Activated CD4-positive, alpha-beta T cell treated with anti-CD3 and anti-CD28 coated beads, Interleukin-2, amount 10 ng/mL, durations not matched to agents 7 days and 5 days (primary cell): ENCODE data around the gene PTPRN2. TPM values are rescaled to one million over a fixed set of nuclear protein-coding genes. Genes with fewer than 3 reads are reported as not detected.
A peak's percentile ranks its signal among the peaks of the same experiment; 100 is the strongest.

Source experiments
- CTCF ChIA-PET: fragments of 350-600 bp; sonication (Branson Sonifier 250); formaldehyde crosslinking; loops from one replicate; lab custom pipeline; 2021; ENCODE audit warnings: antibody characterized with exemption; lab: Charles Lee
- POLR2A ChIA-PET: fragments of 350-600 bp; sonication (Branson Sonifier 250); formaldehyde crosslinking; loops from one replicate; lab custom pipeline; 2021; ENCODE audit warnings: antibody characterized with exemption; lab: Charles Lee
- DNase-seq: peaks from one replicate; pipeline ENCODE4 v3.0.0-alpha.2; 2020
- H3K27ac Mint-ChIP-seq: one replicate; pipeline ENCODE4 v1.8.0; 2021; ENCODE audit warnings: mild to moderate bottlenecking, moderate library complexity, mixed read lengths
- H3K27me3 Mint-ChIP-seq: one replicate; pipeline ENCODE4 v1.8.0; 2021; ENCODE audit warnings: mixed read lengths
- H3K36me3 Mint-ChIP-seq: one replicate; pipeline ENCODE4 v1.8.0; 2021; ENCODE audit warnings: low read depth, mixed read lengths
- H3K4me1 Mint-ChIP-seq: one replicate; pipeline ENCODE4 v1.8.0; 2021; ENCODE audit warnings: mixed read lengths
- H3K4me3 Mint-ChIP-seq: one replicate; pipeline ENCODE4 v1.8.0; 2021; ENCODE audit warnings: mild to moderate bottlenecking, moderate library complexity, mixed read lengths
- H3K9me3 Mint-ChIP-seq: one replicate; pipeline ENCODE4 v1.8.0; 2021; ENCODE audit warnings: mixed read lengths
- total RNA-seq, 2 experiments: library from RNA; stranded (reverse); gene quantifications; one replicate each; pipeline ENCODE4 v1.2.3, GENCODE V29; 2021

PTPRN2 gene
- total RNA-seq, 2 experiments from 2014 or later = 2.6 to 2.7 TPM

DNA sequence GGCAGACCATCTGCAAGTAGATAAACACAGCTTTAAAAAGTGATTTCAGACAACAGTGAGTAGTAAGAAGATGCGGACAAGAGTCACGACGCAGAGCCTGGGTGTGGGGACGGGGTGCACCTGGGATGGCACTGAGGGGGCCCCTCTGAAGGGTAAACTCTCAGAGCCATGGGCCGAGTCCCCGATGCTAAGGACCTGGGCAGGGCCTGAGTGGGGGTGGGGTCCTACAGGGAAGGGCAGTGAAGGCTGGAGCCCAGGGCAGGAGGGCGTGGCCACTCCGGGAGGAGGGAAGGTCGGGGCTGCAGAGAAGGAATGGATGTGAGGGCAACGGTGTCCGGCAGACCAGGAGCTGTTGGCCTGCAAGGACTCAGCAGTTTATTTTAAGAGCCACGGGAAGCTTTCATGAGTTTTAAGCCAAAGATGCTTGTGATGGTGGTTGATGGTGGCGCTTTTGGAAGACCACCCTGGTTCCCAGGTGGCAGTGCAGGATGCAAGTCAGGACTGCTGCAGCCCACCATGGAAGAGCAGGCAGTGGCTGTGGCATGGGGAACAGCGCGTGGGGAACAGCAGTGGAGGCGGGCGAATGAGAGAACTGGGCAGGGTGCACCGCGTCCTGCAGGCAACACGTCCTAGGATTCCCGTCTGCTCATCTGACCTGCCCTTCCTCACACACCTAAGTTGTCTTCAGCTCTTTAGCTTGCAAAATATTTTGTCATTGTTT lies 954.0 kb downstream of the PTPRN2 start:
- H3K4me1 Mint-ChIP-seq = peaks cover 4% of the 10 kb centered on the region
- POLR2A ChIA-PET = no interaction called here
- H3K27me3 Mint-ChIP-seq = peaks cover 41% of the 10 kb centered on the region
- CTCF ChIA-PET = interaction anchor here (0.8 to 1.0 kb wide), 2 partner anchors 10 to 21 kb away, joined by 3 read pairs; no protein-coding TSS in a partner anchor
- no peak for DNase-seq
- H3K27ac Mint-ChIP-seq = no peak overlapping the region
- no peak overlapping the region for H3K4me3 Mint-ChIP-seq
- H3K9me3 Mint-ChIP-seq = no peaks in the 10 kb centered on the region
- H3K36me3 Mint-ChIP-seq = no peaks in the 10 kb centered on the region

DNA sequence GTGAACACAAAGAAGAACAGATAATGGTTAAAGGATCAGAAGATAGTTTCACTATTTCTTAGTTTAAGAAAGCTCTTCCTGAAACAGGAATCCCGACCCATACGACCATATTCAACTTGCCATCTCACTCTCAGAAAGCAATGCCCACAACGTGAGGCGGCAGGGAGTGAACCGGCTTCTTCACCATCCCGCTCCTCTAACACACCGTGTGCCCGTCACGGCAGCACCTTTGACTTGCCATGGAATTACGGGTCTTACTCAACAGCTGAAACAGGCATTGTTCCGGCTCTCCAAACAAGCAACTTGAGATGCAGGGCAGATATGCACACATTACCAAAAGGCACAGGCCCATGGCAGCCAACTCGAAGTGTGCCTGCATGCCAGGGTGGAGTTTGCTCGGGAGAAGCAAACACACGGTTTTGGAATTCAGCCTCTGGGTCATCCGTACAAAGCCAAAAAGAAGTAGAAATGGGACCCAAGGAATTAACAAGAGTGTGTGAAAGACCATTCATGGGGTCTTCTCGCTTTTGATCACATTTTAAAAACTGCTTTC lies 957.2 kb downstream of the PTPRN2 start:
- Mint-ChIP-seq H3K4me3 (no peak overlapping the region), H3K36me3 (peaks cover 1% of the 10 kb centered on the region), H3K4me1 (peaks cover 36% of the 10 kb centered on the region), H3K9me3 (peaks cover 1% of the 10 kb centered on the region), H3K27ac (no peak overlapping the region), H3K27me3 (peaks cover 27% of the 10 kb centered on the region)
- ChIA-PET CTCF (no interaction called here), POLR2A (no interaction called here)
- DNase-seq = no peak

DNA sequence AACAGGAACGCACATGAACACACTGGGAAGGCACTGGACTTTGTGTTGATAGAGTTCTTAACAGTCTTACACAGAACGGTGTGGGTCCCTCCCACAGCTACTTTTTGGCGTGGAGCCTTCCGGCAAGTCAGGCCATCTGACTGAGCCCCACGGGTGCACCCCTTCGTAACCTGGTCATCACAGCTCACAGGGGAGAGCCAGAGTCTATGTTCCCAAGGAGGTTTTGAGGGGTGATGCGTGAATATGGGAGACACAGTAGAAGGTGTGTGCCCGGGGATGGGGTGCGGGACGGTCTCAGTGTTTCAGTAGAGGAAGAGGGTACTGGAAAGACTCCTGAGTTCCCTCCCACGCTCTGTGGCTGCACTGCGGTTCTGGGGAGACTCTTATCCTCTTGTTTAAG lies 959.2 kb downstream of the PTPRN2 start:
- Mint-ChIP-seq H3K4me1 (peaks cover 54% of the 10 kb centered on the region), H3K27ac (no peak overlapping the region), H3K4me3 (no peak overlapping the region), H3K27me3 (peaks cover 23% of the 10 kb centered on the region), H3K36me3 (peaks cover 15% of the 10 kb centered on the region), H3K9me3 (peaks cover 15% of the 10 kb centered on the region)
- CTCF ChIA-PET = no interaction called here
- POLR2A ChIA-PET = no interaction called here
- no peak for DNase-seq

DNA sequence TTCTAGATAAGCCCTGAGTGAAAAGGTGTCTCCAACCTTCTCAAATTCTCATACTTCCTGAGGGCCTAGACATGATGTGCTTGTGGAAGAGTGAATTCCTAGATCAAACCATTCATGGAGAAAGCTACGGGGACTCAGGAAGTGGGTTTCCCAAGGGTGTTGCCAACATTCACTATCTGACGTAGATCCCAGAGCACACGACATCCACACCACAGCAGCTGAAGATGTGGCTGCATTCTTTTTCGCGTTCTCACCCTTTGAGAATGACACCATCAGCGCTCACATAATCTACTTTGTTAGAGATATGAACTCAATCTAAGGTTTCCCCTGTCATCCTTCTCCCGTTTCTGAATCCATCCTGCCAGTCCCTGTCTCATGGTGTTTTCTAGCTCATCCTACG lies 960.0 kb downstream of the PTPRN2 start:
- Mint-ChIP-seq H3K4me3 (no peak overlapping the region), H3K4me1 (peaks cover 62% of the 10 kb centered on the region), H3K27ac (no peak overlapping the region), H3K27me3 (peaks cover 21% of the 10 kb centered on the region), H3K36me3 (peaks cover 15% of the 10 kb centered on the region), H3K9me3 (peaks cover 15% of the 10 kb centered on the region)
- POLR2A ChIA-PET = no interaction called here
- CTCF ChIA-PET = interaction anchor here (0.6 to 1.1 kb wide), 4 partner anchors 10 to 156 kb away, joined by 3 to 5 read pairs (median 3); no protein-coding TSS in a partner anchor
- DNase-seq = no peak

DNA sequence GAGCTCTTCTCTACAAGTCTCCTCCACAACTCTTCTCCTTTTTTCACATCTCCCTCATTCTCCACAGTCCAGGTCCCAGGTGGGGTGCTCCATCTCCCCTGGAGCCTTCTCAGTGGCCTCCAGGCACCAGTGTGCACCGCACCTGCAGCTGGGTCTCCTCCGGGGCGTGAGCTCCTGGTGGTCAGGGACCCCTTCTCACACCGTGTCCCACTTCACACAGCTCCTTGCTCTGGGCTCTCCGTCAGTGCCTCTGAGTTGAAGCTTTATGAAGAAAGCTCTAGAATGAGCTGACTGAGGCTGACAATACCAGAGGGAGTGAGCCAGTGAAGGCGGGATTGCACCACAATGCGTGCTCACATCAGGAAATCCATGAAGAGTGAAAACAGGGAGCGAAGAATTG lies 960.6 kb downstream of the PTPRN2 start:
- no peak for DNase-seq
- Mint-ChIP-seq H3K4me3 (no peak overlapping the region), H3K9me3 (peaks cover 15% of the 10 kb centered on the region), H3K4me1 (peaks cover 68% of the 10 kb centered on the region), H3K27me3 (peaks cover 19% of the 10 kb centered on the region), H3K27ac (peak overlapping the region; percentile 14), H3K36me3 (peaks cover 18% of the 10 kb centered on the region)
- ChIA-PET CTCF (interaction anchor here (0.6 to 1.1 kb wide), 4 partner anchors 11 to 156 kb away, joined by 3 to 5 read pairs (median 3); no protein-coding TSS in a partner anchor), POLR2A (no interaction called here)

DNA sequence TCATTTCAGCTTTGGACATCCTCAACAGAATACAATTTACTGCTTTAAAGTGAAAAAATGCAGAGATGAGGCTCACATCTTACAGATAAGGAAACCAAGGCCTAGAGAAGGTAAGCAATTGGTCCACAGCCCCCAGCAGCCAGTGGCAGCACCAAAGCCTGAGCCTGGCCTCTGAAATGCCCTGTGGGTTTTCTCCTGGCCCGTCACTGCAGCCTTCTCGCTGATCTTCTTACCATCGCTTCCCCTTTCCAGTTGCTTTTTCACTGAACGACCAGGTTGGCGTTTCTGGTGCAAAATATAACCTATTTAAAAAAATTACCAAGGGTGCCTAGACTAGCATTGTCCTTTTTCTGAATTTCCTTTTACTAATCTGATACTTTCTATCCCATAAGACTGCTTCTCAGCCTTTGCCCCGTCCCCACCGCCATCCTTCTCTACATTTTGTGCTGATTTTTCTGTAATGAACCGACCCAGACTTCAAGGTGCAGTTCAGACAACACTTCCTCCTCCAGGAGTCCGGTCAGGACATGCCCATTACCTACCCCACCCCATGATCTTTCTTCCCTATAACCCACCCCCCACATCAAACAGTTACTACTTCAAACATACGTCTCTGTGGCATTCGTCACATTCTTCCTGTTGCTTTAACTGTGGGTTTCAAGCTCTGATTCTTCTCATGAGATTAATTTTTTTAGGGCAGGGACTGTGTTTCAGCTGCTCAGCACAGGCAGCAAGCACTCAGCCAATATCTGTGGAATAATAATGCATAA lies 961.5 kb downstream of the PTPRN2 start:
- H3K27me3 Mint-ChIP-seq = peaks cover 19% of the 10 kb centered on the region
- CTCF ChIA-PET = interaction anchor here (0.6 to 1.1 kb wide), 2 partner anchors 12 to 1853 kb away, joined by 3 read pairs; no protein-coding TSS in a partner anchor
- peak overlapping the region; percentile 89 for H3K27ac Mint-ChIP-seq

DNA sequence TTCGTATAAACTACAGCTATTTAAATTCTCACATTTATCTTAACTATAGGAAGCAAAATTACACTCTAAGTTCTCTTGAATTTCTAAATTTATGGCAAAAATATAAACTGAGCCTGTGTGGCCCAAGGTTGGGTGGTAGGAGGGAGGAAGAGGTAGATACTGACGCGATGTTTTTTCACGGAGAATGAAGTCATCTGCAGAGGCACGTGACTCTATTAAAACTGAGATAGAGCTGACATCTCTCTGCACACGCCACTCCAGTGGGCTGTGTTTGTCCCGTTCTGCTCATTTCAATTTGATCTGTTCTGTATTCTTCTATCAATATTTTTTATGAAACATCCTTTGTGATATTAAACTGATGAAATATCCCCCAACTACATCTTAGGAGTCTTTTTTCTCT lies 964.1 kb downstream of the PTPRN2 start:
- Mint-ChIP-seq H3K4me1 (peaks cover 68% of the 10 kb centered on the region), H3K27ac (peak overlapping the region; percentile 59)
- POLR2A ChIA-PET = no interaction called here

More for the DNA sequence above, 961.5 kb downstream of the PTPRN2 start:
- POLR2A ChIA-PET = no interaction called here
- Mint-ChIP-seq H3K36me3 (peaks cover 18% of the 10 kb centered on the region), H3K4me1 (peaks cover 73% of the 10 kb centered on the region), H3K9me3 (peaks cover 15% of the 10 kb centered on the region), H3K4me3 (peak overlapping the region; percentile 60)
- peak; percentile 38 for DNase-seq

DNA sequence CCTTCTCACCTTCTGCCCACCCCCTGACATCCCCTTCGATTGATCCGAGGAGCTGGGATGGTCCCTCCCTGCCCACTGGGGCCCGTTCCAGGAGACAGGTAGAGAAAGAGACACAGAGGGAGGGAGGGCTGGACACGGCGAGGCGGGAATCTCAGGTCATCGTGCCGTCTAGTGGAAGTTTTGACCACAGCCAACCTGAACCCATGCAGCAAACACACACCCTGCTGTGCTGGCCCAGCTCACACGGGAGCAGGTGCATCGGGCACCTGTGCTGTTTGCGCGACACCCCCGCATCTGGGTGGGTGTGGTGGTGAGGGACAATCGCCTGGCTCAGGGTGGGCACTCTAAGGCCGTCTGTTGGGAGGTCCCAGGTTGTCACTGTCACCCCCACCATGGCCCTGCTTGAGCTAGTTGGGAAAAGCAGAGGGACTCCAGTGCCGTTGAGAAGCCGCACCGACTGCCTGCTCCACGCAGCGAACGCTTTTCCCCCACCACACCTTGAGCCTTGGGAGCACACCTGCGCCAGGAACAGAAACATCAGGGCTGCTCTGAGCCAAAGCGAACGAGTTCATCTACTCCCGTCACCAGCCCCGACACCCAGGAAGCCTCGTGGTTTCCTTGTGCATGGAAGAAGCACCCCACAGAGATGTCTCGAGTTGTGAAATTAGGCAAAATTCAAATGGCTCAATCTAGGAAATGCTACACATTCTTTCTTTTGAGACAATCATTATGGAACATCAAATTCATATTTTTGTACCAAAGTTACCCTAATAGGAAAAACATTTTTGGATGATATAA lies 965.0 kb downstream of the PTPRN2 start:
- ChIA-PET POLR2A (no interaction called here), CTCF (interaction anchor here (1.0 to 1.4 kb wide), 2 partner anchors 10 to 11 kb away, joined by 3 read pairs; no protein-coding TSS in a partner anchor)
- no peak for DNase-seq
- Mint-ChIP-seq H3K4me1 (peaks cover 59% of the 10 kb centered on the region), H3K9me3 (peaks cover 15% of the 10 kb centered on the region), H3K27ac (peak overlapping the region; percentile 75), H3K27me3 (no peaks in the 10 kb centered on the region), H3K36me3 (peaks cover 18% of the 10 kb centered on the region), H3K4me3 (no peak overlapping the region)

More for the DNA sequence above, 964.1 kb downstream of the PTPRN2 start:
- Mint-ChIP-seq H3K9me3 (peaks cover 15% of the 10 kb centered on the region), H3K4me3 (no peak overlapping the region), H3K36me3 (peaks cover 18% of the 10 kb centered on the region), H3K27me3 (peaks cover 4% of the 10 kb centered on the region)
- no peak for DNase-seq
- CTCF ChIA-PET = interaction anchor here (1.0 to 1.4 kb wide), 2 partner anchors 10 to 11 kb away, joined by 3 read pairs; no protein-coding TSS in a partner anchor

DNA sequence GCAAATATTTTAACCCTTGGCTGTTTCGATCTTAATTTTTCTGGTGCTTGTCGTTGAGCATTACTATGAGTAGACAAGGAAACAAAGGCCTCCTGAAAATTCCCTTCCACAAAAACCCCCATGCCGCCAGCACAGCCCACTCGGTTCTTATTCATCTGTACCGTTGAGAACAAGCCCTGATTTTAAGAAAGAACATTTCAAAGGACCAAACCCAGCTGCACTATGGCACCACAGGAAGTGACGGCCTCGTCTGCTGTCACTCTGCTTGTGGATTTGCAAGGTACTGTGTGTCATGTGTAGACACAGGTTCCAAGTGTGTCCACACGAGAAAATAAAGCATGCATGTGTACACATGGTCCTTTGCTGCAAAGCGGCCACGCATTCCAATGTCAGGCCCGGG lies 965.6 kb downstream of the PTPRN2 start:
- Mint-ChIP-seq H3K36me3 (peaks cover 18% of the 10 kb centered on the region), H3K27me3 (no peaks in the 10 kb centered on the region), H3K4me3 (no peak overlapping the region), H3K4me1 (peaks cover 53% of the 10 kb centered on the region), H3K9me3 (peaks cover 15% of the 10 kb centered on the region), H3K27ac (peak overlapping the region; percentile 75)
- peak; percentile 54 for DNase-seq
- CTCF ChIA-PET = interaction anchor here (1.4 kb wide), 1 partner anchor 9 kb away, joined by 3 read pairs; no protein-coding TSS in a partner anchor
- POLR2A ChIA-PET = no interaction called here

DNA sequence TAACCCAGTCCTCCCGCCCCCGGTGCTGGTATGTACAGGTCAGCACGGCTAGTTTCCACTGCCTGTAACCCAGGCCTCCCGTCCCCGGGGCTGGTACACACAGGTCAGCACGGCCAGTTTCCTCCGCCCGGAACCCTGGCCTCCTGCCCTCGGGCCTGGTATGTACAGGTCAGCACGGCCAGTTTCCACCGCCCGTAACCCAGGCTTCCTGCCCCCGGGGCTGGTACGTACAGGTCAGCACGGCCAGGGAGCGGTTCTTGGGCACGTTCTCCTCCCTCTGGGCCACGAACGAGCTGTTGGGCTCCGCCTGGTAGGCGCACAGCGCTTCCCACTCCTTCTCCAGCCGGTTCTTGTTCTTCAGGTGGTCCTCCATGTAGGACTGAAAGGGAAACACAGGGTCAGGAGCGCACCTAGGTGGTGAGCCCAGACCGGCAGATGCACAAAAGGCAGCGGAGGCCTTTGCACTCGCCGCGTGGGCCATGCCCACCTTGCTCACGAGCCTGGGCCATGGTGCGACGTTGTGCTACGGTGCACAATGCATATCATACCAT lies 966.4 kb downstream of the PTPRN2 start:
- H3K9me3 Mint-ChIP-seq = peaks cover 15% of the 10 kb centered on the region
- peaks cover 45% of the 10 kb centered on the region for H3K4me1 Mint-ChIP-seq
- H3K27me3 Mint-ChIP-seq = no peaks in the 10 kb centered on the region
- POLR2A ChIA-PET = no interaction called here
- CTCF ChIA-PET = no interaction called here
- H3K4me3 Mint-ChIP-seq = no peak overlapping the region
- H3K27ac Mint-ChIP-seq = no peak overlapping the region
- H3K36me3 Mint-ChIP-seq = peaks cover 18% of the 10 kb centered on the region
- DNase-seq = no peak

DNA sequence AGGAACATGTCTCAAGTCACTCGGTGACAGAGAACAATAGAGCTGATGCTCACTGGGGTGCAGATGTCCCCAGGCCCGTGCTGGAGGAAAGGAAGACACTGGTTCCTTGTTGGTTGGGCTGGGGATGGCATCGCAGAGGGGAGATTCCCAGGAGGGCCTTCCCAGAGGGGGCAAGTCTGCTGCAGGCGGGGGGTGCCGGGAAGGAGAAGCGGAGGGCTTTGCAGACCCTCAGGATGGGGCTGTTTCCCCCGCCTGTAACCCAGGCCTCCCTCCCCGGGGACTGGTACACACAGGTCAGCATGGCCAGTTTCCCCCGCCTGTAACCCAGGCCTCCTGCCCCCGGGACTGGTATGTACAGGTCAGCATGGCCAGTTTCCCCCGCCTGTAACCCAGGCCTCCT lies 967.0 kb downstream of the PTPRN2 start:
- ChIA-PET CTCF (no interaction called here), POLR2A (no interaction called here)
- Mint-ChIP-seq H3K9me3 (peaks cover 15% of the 10 kb centered on the region), H3K4me3 (no peak overlapping the region), H3K27me3 (no peaks in the 10 kb centered on the region), H3K4me1 (peaks cover 39% of the 10 kb centered on the region), H3K36me3 (peaks cover 18% of the 10 kb centered on the region), H3K27ac (no peak overlapping the region)
- no peak for DNase-seq
